H9 (cell line): ENCODE measurements around the gene DPYD. TPM values are rescaled to one million over a fixed set of nuclear protein-coding genes. Genes with fewer than 3 reads are reported as not detected.

ENCODE experiments used
- DNase-seq: peaks from one replicate; pipeline ENCODE4 v3.0.0-alpha.2; 2017
- H2AFZ ChIP-seq: one replicate; pipeline ENCODE4 v1.6.1; 2013; ENCODE audit warnings: mild to moderate bottlenecking, low read length, control low read depth, moderate library complexity
- H2AK5ac ChIP-seq: 2 replicates; pipeline ENCODE4 v1.6.1; 2013; ENCODE audit warnings: low read length, control low read depth, mixed read lengths; ENCODE audit not compliant: insufficient read length
- H2BK120ac ChIP-seq: one replicate; pipeline ENCODE4 v1.6.1; 2013; ENCODE audit warnings: low read depth, mild to moderate bottlenecking, low read length, control low read depth, inconsistent platforms; ENCODE audit not compliant: poor library complexity, severe bottlenecking
- H2BK12ac ChIP-seq: 2 replicates; pipeline ENCODE4 v1.6.1; 2013; ENCODE audit warnings: low read length, control low read depth, mixed read lengths, low read depth; ENCODE audit not compliant: insufficient read length
- H2BK15ac ChIP-seq: 2 replicates; pipeline ENCODE4 v1.6.1; 2013; ENCODE audit warnings: low read depth, low read length, control low read depth
- H2BK20ac ChIP-seq: one replicate; pipeline ENCODE4 v1.6.1; 2013; ENCODE audit warnings: low read depth, mild to moderate bottlenecking, low read length, control low read depth, inconsistent platforms; ENCODE audit not compliant: poor library complexity, severe bottlenecking
- H2BK5ac ChIP-seq: 2 replicates; pipeline ENCODE4 v1.6.1; 2013; ENCODE audit warnings: low read length, control low read depth, mixed read lengths; ENCODE audit not compliant: insufficient read length
- H3K14ac ChIP-seq: 2 replicates; pipeline ENCODE4 v1.6.1; 2013; ENCODE audit warnings: low read length, control low read depth; ENCODE audit not compliant: insufficient read depth
- H3K18ac ChIP-seq: 2 replicates; pipeline ENCODE4 v1.6.1; 2013; ENCODE audit warnings: low read depth, mild to moderate bottlenecking, mixed read lengths, low read length, control low read depth; ENCODE audit not compliant: insufficient read length
- H3K23ac ChIP-seq: 2 replicates; pipeline ENCODE4 v1.6.1; 2013; ENCODE audit warnings: low read length, control low read depth, mixed read lengths, low read depth; ENCODE audit not compliant: insufficient read length
- H3K23me2 ChIP-seq: 2 replicates; pipeline ENCODE4 v1.6.1; 2013; ENCODE audit warnings: low read depth, mild to moderate bottlenecking, mixed read lengths, low read length, control low read depth; ENCODE audit not compliant: insufficient read length, poor library complexity, severe bottlenecking
- H3K27ac ChIP-seq: 2 replicates; pipeline ENCODE4 v1.5.1; 2013; ENCODE audit warnings: low read length, control low read depth, mixed read lengths, low read depth; ENCODE audit not compliant: insufficient read length
- H3K27me3 ChIP-seq: 2 replicates; pipeline ENCODE4 v1.6.1; 2013; ENCODE audit warnings: low read length, control low read depth, inconsistent platforms; ENCODE audit not compliant: insufficient read depth
- H3K4ac ChIP-seq: 2 replicates; pipeline ENCODE4 v1.6.1; 2013; ENCODE audit warnings: low read depth, mild to moderate bottlenecking, control low read depth, inconsistent platforms, low read length, moderate library complexity
- H3K4me1 ChIP-seq: 2 replicates; pipeline ENCODE4 v1.6.1; 2013; ENCODE audit warnings: low read length, control low read depth, inconsistent platforms; ENCODE audit not compliant: insufficient read depth
- H3K4me2 ChIP-seq: 2 replicates; pipeline ENCODE4 v1.6.1; 2013; ENCODE audit warnings: low read length, control low read depth, mixed read lengths; ENCODE audit not compliant: insufficient read length, insufficient read depth
- H3K56ac ChIP-seq: 2 replicates; pipeline ENCODE4 v1.6.1; 2013; ENCODE audit warnings: low read depth, mild to moderate bottlenecking, mixed read lengths, low read length, control low read depth; ENCODE audit not compliant: insufficient read length
- H3K79me1 ChIP-seq: 2 replicates; pipeline ENCODE4 v1.6.1; 2013; ENCODE audit warnings: low read depth, mild to moderate bottlenecking, moderate library complexity, low read length, control low read depth, inconsistent platforms; ENCODE audit not compliant: insufficient read depth, poor library complexity, severe bottlenecking
- H3K79me2 ChIP-seq: 2 replicates; pipeline ENCODE4 v1.6.1; 2013; ENCODE audit warnings: low read length, control low read depth, inconsistent platforms; ENCODE audit not compliant: insufficient read depth
- H3K9ac ChIP-seq: 2 replicates; pipeline ENCODE4 v1.6.1; 2013; ENCODE audit warnings: low read length, control low read depth, mixed read lengths; ENCODE audit not compliant: insufficient read length; ENCODE audit errors: extremely low read depth
- H3K9me3 ChIP-seq: one replicate; pipeline ENCODE4 v1.6.1; 2013; ENCODE audit warnings: low read depth, low read length, inconsistent platforms; ENCODE audit not compliant: control insufficient read depth
- H3T11ph ChIP-seq: one replicate; pipeline ENCODE4 v1.6.1; 2013; ENCODE audit warnings: mild to moderate bottlenecking, low read length, control low read depth, inconsistent platforms
- H4K20me1 ChIP-seq: one replicate; pipeline ENCODE4 v1.6.1; 2013; ENCODE audit not compliant: control insufficient read depth, insufficient read length, insufficient read depth
- H4K5ac ChIP-seq: 2 replicates; pipeline ENCODE4 v1.6.1; 2013; ENCODE audit warnings: low read depth, mild to moderate bottlenecking, mixed read lengths, low read length, control low read depth; ENCODE audit not compliant: insufficient read length
- H4K8ac ChIP-seq: replicated peaks from 2 replicates; pipeline ENCODE4 v1.6.1; 2013; ENCODE audit warnings: low read length, control low read depth, mixed read lengths, low read depth; ENCODE audit not compliant: insufficient read length
- H4K91ac ChIP-seq: 2 replicates; pipeline ENCODE4 v1.6.1; 2013; ENCODE audit warnings: low read depth, mild to moderate bottlenecking, moderate library complexity, mixed read lengths, low read length, control low read depth; ENCODE audit not compliant: insufficient read length
- H3K27ac Mint-ChIP-seq, 3 experiments: 2 replicates in 2 of 3; 3 replicates in 1 of 3; pipeline ENCODE4 v1.8.0; 2020 to 2021; ENCODE audit warnings: mixed read lengths in 3 of 3, mild to moderate bottlenecking in 1 of 3, moderate library complexity in 1 of 3
- H3K27me3 Mint-ChIP-seq: 2 replicates; pipeline ENCODE4 v1.8.0; 2021; ENCODE audit warnings: low read depth, mild to moderate bottlenecking, moderate library complexity, mixed read lengths
- H3K36me3 Mint-ChIP-seq, 3 experiments: 2 replicates in 2 of 3; 3 replicates in 1 of 3; pipeline ENCODE4 v1.8.0; 2020 to 2021; ENCODE audit warnings: low read depth in 3 of 3, mixed read lengths in 3 of 3; ENCODE audit not compliant: insufficient read depth in 1 of 3
- H3K4me1 Mint-ChIP-seq, 2 experiments: 2 replicates each; pipeline ENCODE4 v1.8.0; 2020; ENCODE audit warnings: mixed read lengths in 2 of 2
- H3K4me3 Mint-ChIP-seq, 2 experiments: 2 replicates in 1 of 2; 3 replicates in 1 of 2; pipeline ENCODE4 v1.8.0; 2020 to 2021; ENCODE audit warnings: mild to moderate bottlenecking in 2 of 2, mixed read lengths in 2 of 2, moderate library complexity in 1 of 2
- H3K9me3 Mint-ChIP-seq, 2 experiments: 2 replicates in 1 of 2; 3 replicates in 1 of 2; pipeline ENCODE4 v1.8.0; 2020; ENCODE audit warnings: mild to moderate bottlenecking in 2 of 2, mixed read lengths in 2 of 2, moderate library complexity in 1 of 2
- WGBS: extraction: QIAGEN DNeasy Blood & Tissue Kit; methylation state at CpG from one replicate; pipeline ENCODE4 v1.1.7; 2013; ENCODE audit warnings: missing lambda C conversion rate, low lambda C conversion rate, mixed read lengths; ENCODE audit not compliant: insufficient read length; ENCODE audit errors: extremely low coverage; 5-methylcytosine and 5-hydroxymethylcytosine counted together
- total RNA-seq: library from RNA; stranded (reverse); gene quantifications from 2 replicates; pipeline ENCODE4 v1.2.1, GENCODE V29; 2021
- TF ChIP-seq, protein P1 (sequence below): fragments of 200-600 bp; sonication (generic); conservative IDR thresholded peaks from 3 replicates; pipeline ENCODE4 v1.8.0; 2021; ENCODE audit warnings: antibody characterized with exemption, mild to moderate bottlenecking

The DPYD gene
- total RNA-seq, 1 experiment from 2014 or later, result 0.37 TPM

DNA sequence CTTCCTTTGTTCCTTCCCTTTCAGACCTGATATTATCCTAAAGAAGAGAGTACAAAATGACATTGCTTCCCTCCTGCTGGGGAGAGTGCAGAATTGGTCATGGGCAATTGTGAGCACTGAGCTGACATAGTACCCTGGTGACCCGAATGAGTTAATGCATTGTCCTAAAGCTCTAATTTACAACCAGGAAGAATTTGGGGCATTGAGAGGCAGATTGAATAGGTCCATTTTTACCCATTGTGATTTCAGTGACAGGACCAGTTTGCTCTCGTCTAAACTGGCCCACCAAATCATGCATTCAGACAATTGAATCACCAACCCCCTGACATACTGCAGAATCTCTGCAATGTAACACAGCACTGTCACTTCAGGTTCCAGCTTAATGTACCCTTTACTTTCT, 497.4 kb downstream of the DPYD start:
- Mint-ChIP-seq H3K9me3 (no peaks in the 10 kb centered on the region; a peak in 1 of 5 replicates), H3K4me3 (no peak overlapping the region), H3K27ac (no peak overlapping the region), H3K27me3 (no peaks in the 10 kb centered on the region), H3K36me3 (no peaks in the 10 kb centered on the region), H3K4me1 (peaks cover 7 to 13% of the 10 kb centered on the region in 2 experiments)
- Histone ChIP-seq H3K23ac (no peak overlapping the region), H2BK12ac (no peak overlapping the region), H3K79me1 (no peaks in the 10 kb centered on the region), H3K56ac (no peak overlapping the region), H4K5ac (no peak overlapping the region), H3K4me1 (no peaks in the 10 kb centered on the region), H2AFZ (no peak overlapping the region), H2BK20ac (no peak overlapping the region), H3K4ac (no peak overlapping the region), H4K91ac (no peak overlapping the region), H3K4me2 (no peak overlapping the region), H2BK5ac (no peak overlapping the region), H3K23me2 (no peaks in the 10 kb centered on the region), H3K14ac (no peak overlapping the region), H4K8ac (no peak overlapping the region), H3K27me3 (no peaks in the 10 kb centered on the region), H2BK15ac (no peak overlapping the region), H3K9ac (no peak overlapping the region), H3K18ac (no peak overlapping the region), H3K27ac (no peak overlapping the region), H3K79me2 (no peaks in the 10 kb centered on the region), H3T11ph (no peak overlapping the region), H2BK120ac (no peak overlapping the region), H4K20me1 (no peaks in the 10 kb centered on the region), H3K9me3 (no peaks in the 10 kb centered on the region), H2AK5ac (no peak overlapping the region)
- DNase-seq, result no peak
- TF ChIP-seq, protein P1, sequence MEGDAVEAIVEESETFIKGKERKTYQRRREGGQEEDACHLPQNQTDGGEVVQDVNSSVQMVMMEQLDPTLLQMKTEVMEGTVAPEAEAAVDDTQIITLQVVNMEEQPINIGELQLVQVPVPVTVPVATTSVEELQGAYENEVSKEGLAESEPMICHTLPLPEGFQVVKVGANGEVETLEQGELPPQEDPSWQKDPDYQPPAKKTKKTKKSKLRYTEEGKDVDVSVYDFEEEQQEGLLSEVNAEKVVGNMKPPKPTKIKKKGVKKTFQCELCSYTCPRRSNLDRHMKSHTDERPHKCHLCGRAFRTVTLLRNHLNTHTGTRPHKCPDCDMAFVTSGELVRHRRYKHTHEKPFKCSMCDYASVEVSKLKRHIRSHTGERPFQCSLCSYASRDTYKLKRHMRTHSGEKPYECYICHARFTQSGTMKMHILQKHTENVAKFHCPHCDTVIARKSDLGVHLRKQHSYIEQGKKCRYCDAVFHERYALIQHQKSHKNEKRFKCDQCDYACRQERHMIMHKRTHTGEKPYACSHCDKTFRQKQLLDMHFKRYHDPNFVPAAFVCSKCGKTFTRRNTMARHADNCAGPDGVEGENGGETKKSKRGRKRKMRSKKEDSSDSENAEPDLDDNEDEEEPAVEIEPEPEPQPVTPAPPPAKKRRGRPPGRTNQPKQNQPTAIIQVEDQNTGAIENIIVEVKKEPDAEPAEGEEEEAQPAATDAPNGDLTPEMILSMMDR, result no peak
- WGBS, result no CpG with 5 or more reads among the region's 2 CpGs
